Vagina (tissue), 2 donors: Measurements from ENCODE around the gene CCT8. TPM values are rescaled to one million over a fixed set of nuclear protein-coding genes. Genes with fewer than 3 reads are reported as not detected.

Source experiments
- DNase-seq, 2 donors: peaks; one replicate each; pipeline ENCODE4 v3.0.0-alpha.2; 2017; ENCODE audit errors: extremely low spot score in 2 of 2
- H3K27ac ChIP-seq: fragments of 200-600 bp; sonication (generic); one replicate; pipeline ENCODE4 v1.5.1; 2019
- H3K27me3 ChIP-seq: fragments of 200-600 bp; sonication (generic); one replicate; pipeline ENCODE4 v1.5.1; 2019
- H3K36me3 ChIP-seq, 2 donors: fragments of 200-600 bp; sonication (generic); one replicate each; pipeline ENCODE4 v1.5.1; 2017 to 2019
- H3K4me1 ChIP-seq: fragments of 200-600 bp; sonication (generic); one replicate; pipeline ENCODE4 v1.5.1; 2019
- H3K4me3 ChIP-seq, 2 donors: fragments of 200-600 bp; sonication (generic); 1 replicate in 1 of 2; 2 replicates in 1 of 2; pipeline ENCODE4 v1.5.1; 2016 to 2019
- H3K9me3 ChIP-seq: fragments of 200-600 bp; sonication (generic); one replicate; pipeline ENCODE4 v1.5.1; 2019
- POLR2A ChIP-seq, 2 donors: fragments of 450-650 bp; IDR thresholded peaks; one replicate each; pipeline ENCODE4 v1.6.1; 2017; ENCODE audit warnings: antibody characterized with exemption in 2 of 2, mild to moderate bottlenecking in 2 of 2, moderate library complexity in 2 of 2
- POLR2AphosphoS5 ChIP-seq, 2 donors: sonication (generic); formaldehyde crosslinking; IDR thresholded peaks; one replicate each; pipeline ENCODE4 v1.9.0; 2017; ENCODE audit warnings: antibody characterized with exemption in 2 of 2, mild to moderate bottlenecking in 2 of 2, low read depth in 1 of 2; ENCODE audit not compliant: insufficient read depth in 1 of 2
- intact Hi-C: fragments of 100-400 bp; cut with DNase I; formaldehyde crosslinking; loops from one replicate; pipeline ENCODE4 v1.15.1; 2023
- total RNA-seq: library from RNA; depleted of rRNA; stranded (reverse); fragments of >200 nt; gene quantifications from one replicate; pipeline ENCODE4 v1.2.3, GENCODE V29; 2016
- TF ChIP-seq, protein P1 (sequence below), 3 experiments: fragments of 450-650 bp in 2 of 3; fragments of 200-600 bp in 1 of 3; sonication (generic) in 1 of 3; IDR thresholded peaks; one replicate each; pipeline ENCODE4 v1.5.1; 2017 to 2019; ENCODE audit warnings: antibody characterized with exemption in 3 of 3, mild to moderate bottlenecking in 2 of 3, moderate library complexity in 2 of 3

CCT8 gene
- total RNA-seq, 1 donor from 2014 or later = 81.3 TPM

DNA sequence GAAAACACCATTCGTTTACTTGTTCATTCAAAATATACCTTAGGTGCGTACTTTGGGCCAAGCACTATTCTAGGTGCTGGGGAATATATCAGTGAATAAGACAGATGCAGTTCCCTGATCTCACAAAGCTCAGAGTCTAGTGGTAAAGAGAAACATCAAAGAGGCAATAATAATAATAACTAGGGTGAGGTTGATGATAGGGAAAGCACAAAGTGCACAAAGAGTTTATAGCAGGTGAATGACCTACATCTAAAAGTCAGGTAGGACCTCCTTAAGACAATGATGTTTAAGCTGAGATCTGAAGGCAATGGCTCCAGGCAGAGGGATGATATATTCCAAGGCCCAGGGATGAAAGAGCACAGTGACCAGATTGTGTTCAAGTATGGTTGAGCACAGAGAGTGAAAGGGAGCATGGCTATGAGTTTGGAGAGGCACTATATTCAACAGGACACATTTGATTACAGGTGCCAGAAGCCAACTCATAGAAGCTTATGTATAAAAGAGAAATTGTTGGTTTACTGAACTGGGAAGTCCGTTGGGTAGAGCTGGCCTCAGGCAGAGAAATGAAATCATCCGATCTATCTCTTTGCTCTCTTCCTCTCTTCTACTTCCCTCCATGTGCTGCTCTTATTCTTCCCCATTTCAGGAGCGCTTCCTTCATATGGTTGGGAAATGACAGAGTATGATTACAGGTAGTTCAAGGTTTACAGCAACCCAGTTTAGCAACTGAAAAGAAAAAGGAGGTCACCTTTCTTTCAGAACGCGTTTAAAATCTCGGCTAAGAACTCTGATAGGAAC lies 23.0 kb upstream of the CCT8 start:
- intact Hi-C loops = no loop called here
- H3K27ac ChIP-seq = no peak overlapping the region

DNA sequence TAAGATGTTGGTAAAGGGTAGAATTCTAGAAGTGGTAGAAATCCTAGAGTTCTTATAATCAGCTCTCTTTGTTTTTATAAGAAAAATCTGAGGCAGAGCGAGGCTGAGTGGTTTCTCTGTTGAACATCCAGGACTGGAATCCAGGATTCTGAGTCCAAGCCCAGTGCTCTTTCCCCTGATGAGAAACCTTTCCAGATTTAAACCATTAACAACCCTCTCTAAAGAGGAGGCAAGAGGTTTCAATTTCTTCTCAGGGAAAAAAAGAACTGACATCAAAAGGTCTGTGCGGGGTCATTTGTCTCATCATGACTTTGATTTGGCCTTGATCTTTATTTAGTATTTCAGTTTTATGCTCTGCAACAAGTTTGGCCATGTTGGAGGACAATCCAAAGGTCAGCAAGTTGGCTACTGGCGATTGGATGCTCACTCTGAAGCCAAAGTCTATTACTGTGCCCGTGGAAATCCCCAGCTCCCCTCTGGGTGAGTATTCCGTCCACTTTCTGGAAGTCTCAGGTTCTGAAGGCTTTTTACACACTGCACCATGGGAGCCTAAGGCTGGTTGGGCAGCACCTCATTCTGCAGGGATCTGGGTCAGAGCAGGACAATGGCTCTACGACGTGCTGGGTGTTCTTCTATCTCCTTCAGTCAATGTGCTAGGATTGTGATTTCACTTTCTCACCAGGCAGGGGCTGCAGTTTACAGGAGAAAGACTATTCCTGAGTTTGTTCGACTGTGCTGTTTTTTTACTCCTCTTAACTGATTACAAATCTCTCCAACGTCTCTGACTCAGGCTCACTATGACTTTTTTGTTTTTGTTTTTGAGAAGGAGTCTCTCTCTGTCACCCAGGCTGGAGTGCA lies 18.9 kb upstream of the CCT8 start:
- DNase-seq = no peak
- no peaks in the 10 kb centered on the region for H3K27me3 ChIP-seq
- no peak for TF ChIP-seq POLR2A (IDR thresholded peaks at IDR 0.05)
- TF ChIP-seq POLR2AphosphoS5 (IDR thresholded peaks at IDR 0.05; ENCODE audit: insufficient read depth in 1 of 2, low read depth in 1 of 2) = no peak
- TF ChIP-seq, protein P1, sequence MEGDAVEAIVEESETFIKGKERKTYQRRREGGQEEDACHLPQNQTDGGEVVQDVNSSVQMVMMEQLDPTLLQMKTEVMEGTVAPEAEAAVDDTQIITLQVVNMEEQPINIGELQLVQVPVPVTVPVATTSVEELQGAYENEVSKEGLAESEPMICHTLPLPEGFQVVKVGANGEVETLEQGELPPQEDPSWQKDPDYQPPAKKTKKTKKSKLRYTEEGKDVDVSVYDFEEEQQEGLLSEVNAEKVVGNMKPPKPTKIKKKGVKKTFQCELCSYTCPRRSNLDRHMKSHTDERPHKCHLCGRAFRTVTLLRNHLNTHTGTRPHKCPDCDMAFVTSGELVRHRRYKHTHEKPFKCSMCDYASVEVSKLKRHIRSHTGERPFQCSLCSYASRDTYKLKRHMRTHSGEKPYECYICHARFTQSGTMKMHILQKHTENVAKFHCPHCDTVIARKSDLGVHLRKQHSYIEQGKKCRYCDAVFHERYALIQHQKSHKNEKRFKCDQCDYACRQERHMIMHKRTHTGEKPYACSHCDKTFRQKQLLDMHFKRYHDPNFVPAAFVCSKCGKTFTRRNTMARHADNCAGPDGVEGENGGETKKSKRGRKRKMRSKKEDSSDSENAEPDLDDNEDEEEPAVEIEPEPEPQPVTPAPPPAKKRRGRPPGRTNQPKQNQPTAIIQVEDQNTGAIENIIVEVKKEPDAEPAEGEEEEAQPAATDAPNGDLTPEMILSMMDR (IDR thresholded peaks at IDR 0.05) = no peak
- peak overlapping the region; percentile 45 for H3K27ac ChIP-seq
- H3K4me1 ChIP-seq = peaks cover 15% of the 10 kb centered on the region
- H3K4me3 ChIP-seq = no peak overlapping the region
- intact Hi-C loops = loop anchor here (5.0 kb wide), 1 partner anchor 280 kb away; no protein-coding TSS in a partner anchor
- no peaks in the 10 kb centered on the region for H3K36me3 ChIP-seq
- no peaks in the 10 kb centered on the region for H3K9me3 ChIP-seq

More for the DNA sequence above, 23.0 kb upstream of the CCT8 start:
- DNase-seq = no peak
- H3K4me1 ChIP-seq = peaks cover 10% of the 10 kb centered on the region
- no peaks in the 10 kb centered on the region for H3K36me3 ChIP-seq
- no peak overlapping the region for H3K4me3 ChIP-seq
- no peaks in the 10 kb centered on the region for H3K27me3 ChIP-seq
- TF ChIP-seq, protein P1 (IDR thresholded peaks at IDR 0.05) = no peak
- no peak for TF ChIP-seq POLR2A (IDR thresholded peaks at IDR 0.05)
- TF ChIP-seq POLR2AphosphoS5 (IDR thresholded peaks at IDR 0.05; ENCODE audit: insufficient read depth in 1 of 2, low read depth in 1 of 2) = no peak
- H3K9me3 ChIP-seq = no peaks in the 10 kb centered on the region

DNA sequence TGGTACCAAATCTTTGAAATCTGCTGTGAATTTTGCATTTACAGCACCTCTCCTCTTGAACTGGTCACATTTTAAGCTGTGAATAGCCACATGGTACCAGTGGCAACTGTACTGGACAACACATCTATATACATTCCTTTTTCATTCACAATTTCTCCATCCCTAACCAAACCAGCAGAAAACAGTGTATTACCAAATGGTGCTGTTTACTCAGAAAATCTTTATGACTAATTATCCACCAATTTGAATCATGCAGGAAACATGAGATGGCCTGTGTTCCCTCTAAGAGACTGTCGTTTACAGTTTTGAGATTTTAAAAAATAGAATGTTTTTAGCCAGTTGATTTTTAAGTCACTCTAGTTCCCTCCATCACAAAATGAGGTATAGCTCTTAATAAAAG lies 17.6 kb upstream of the CCT8 start:
- intact Hi-C loops = loop anchor here (5.0 kb wide), 1 partner anchor 281 kb away; no protein-coding TSS in a partner anchor
- H3K4me3 ChIP-seq = no peak overlapping the region
- DNase-seq = no peak
- no peaks in the 10 kb centered on the region for H3K36me3 ChIP-seq
- no peaks in the 10 kb centered on the region for H3K27me3 ChIP-seq
- no peaks in the 10 kb centered on the region for H3K9me3 ChIP-seq
- H3K4me1 ChIP-seq = peaks cover 15% of the 10 kb centered on the region
- H3K27ac ChIP-seq = peak overlapping the region; percentile 45
- no peak for TF ChIP-seq POLR2AphosphoS5 (IDR thresholded peaks at IDR 0.05; ENCODE audit: insufficient read depth in 1 of 2, low read depth in 1 of 2)
- TF ChIP-seq POLR2A (IDR thresholded peaks at IDR 0.05) = no peak
- TF ChIP-seq, protein P1 (IDR thresholded peaks at IDR 0.05) = no peak

DNA sequence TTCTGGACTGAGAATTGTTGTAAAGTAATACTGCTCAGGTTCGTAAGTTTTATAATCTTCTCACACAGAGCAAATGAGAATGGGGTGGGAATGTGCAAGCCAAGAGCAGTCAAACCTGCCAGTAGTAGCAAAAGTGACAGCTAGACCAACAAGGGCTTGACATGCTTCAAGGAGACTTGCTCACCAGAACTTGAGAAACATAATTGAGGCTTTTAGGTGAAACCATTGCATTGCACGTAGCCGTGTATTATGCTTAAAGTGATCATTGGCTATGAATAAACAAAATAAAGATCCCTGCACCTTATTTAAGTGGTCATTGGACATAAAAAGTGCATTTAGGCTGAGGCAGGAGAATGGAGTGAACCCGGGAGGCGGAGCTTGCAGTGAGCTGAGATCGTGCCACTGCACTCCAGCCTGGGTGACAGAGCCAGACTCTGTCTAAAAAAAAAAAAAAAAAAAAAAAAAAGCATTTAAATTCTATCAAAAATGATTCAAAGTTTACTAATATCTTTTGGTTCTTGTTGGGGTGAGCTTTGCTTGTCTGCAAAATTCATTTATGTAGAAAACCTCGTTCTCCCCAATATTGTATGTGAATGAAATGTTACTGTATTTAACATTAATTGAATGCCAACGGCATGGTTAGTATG lies 11.8 kb upstream of the CCT8 start:
- Histone ChIP-seq H3K9me3 (no peaks in the 10 kb centered on the region), H3K27ac (no peak overlapping the region), H3K4me1 (no peaks in the 10 kb centered on the region), H3K4me3 (no peak overlapping the region), H3K27me3 (no peaks in the 10 kb centered on the region), H3K36me3 (no peaks in the 10 kb centered on the region)
- intact Hi-C loops = no loop called here
- TF ChIP-seq, protein P1 (IDR thresholded peaks at IDR 0.05) = no peak
- TF ChIP-seq POLR2A (IDR thresholded peaks at IDR 0.05) = no peak
- no peak for TF ChIP-seq POLR2AphosphoS5 (IDR thresholded peaks at IDR 0.05; ENCODE audit: insufficient read depth in 1 of 2, low read depth in 1 of 2)
- no peak for DNase-seq
